A549 (cell line): Measurements from ENCODE around the gene SYT12. TPM values are rescaled to one million over a fixed set of nuclear protein-coding genes. Genes with fewer than 3 reads are reported as not detected.
A peak's percentile ranks its signal among the peaks of the same experiment; 100 is the strongest.

Source experiments
- ATAC-seq, 2 experiments: fragments of 200-7000 bp in 1 of 2; fragments of >200 bp in 1 of 2; cut with Nextera tagmentation in 1 of 2; cut with Tn5 transposase in 1 of 2; 3 replicates each; pipeline versions ENCODE4 v1.8.0 to v1.9.1; 2018 to 2020; ENCODE audit warnings: mild to moderate bottlenecking in 1 of 2, moderate library complexity in 1 of 2
- CTCF ChIA-PET: fragments of 300-600 bp; sonication (Branson Sonifier 250); formaldehyde crosslinking; extraction: SDS; loops from one replicate; lab custom pipeline; 2021; ENCODE audit warnings: antibody characterized with exemption, inconsistent platforms; lab: Yijun Ruan, JAX
- POLR2A ChIA-PET: fragments of 350-600 bp; formaldehyde crosslinking; extraction: SDS; loops from one replicate; lab custom pipeline; 2021; ENCODE audit warnings: antibody characterized with exemption, inconsistent platforms; lab: Yijun Ruan, JAX
- DNase-seq, 2 experiments: peaks; one replicate each; pipeline versions ENCODE4 v3.0.0 to v3.0.0-alpha.2; 2011 to 2016; ENCODE audit warnings: low read depth in 1 of 2, low spot score in 1 of 2
- FAIRE-seq: peaks from 2 replicates; lab custom pipeline; 2011; peaks lifted over from hg19 to GRCh38; lab: Jason Lieb, UNC
- H3K27ac ChIP-seq, 2 experiments: fragments of >200 bp; sonication (Bioruptor Twin); formaldehyde crosslinking; 3 replicates each; pipeline ENCODE4 v1.5.1; 2016 to 2017
- H3K4me1 ChIP-seq: fragments of >200 bp; sonication (Bioruptor Twin); formaldehyde crosslinking; 3 replicates; pipeline ENCODE4 v1.6.1; 2016
- H3K4me2 ChIP-seq: fragments of >200 bp; sonication (Bioruptor Twin); formaldehyde crosslinking; 3 replicates; pipeline ENCODE4 v1.6.1; 2016
- H3K4me3 ChIP-seq: fragments of >200 bp; sonication (Bioruptor Twin); formaldehyde crosslinking; 3 replicates; pipeline ENCODE4 v1.5.1; 2016
- H3K9me3 ChIP-seq: fragments of >200 bp; sonication (Bioruptor Twin); formaldehyde crosslinking; 3 replicates; pipeline ENCODE4 v1.6.1; 2016
- BHLHE40 ChIP-seq: IDR thresholded peaks from 2 replicates; pipeline ENCODE4 v1.6.1; 2012; ENCODE audit warnings: low read depth, low read length, inconsistent platforms
- CBX8 ChIP-seq: fragments of 200-600 bp; sonication (generic); IDR thresholded peaks from 2 replicates; pipeline ENCODE4 v1.6.1; 2016
- CEBPB ChIP-seq, 2 experiments: fragments of >200 bp in 1 of 2; sonication (Bioruptor Twin) in 1 of 2; formaldehyde crosslinking in 1 of 2; IDR thresholded peaks; 2 replicates each; pipeline ENCODE4 v1.6.1; 2012 to 2016
- CHD2 ChIP-seq: fragments of 150-350 bp; IDR thresholded peaks from 2 replicates; pipeline ENCODE4 v1.6.1; 2014; ENCODE audit warnings: low read length; ENCODE audit not compliant: partially characterized antibody
- EHF ChIP-seq: fragments of 250-450 bp; sonication (Bioruptor Pico); IDR thresholded peaks from 2 replicates; pipeline ENCODE4 v1.5.0; 2020; ENCODE audit warnings: mild to moderate bottlenecking
- ELK1 ChIP-seq: fragments of 150-350 bp; IDR thresholded peaks from 2 replicates; pipeline ENCODE4 v1.6.1; 2014; ENCODE audit warnings: low read depth, mild to moderate bottlenecking, low read length
- FOSB ChIP-seq: fragments of 250-450 bp; sonication (Bioruptor Pico); IDR thresholded peaks from 2 replicates; pipeline ENCODE4 v1.5.0; 2020; ENCODE audit warnings: mild to moderate bottlenecking, moderate library complexity
- FOXS1 ChIP-seq: fragments of 250-450 bp; sonication (Bioruptor Pico); IDR thresholded peaks from 2 replicates; pipeline ENCODE4 v1.5.0; 2020; ENCODE audit warnings: mild to moderate bottlenecking, moderate library complexity
- HES2 ChIP-seq: fragments of >200 bp; sonication (Bioruptor Twin); formaldehyde crosslinking; IDR thresholded peaks from 2 replicates; pipeline ENCODE4 v1.6.1; 2016
- HEYL ChIP-seq: fragments of 250-450 bp; sonication (Bioruptor Pico); IDR thresholded peaks from 2 replicates; pipeline ENCODE4 v1.8.0; 2021; ENCODE audit warnings: mild to moderate bottlenecking, moderate library complexity
- HOXB5 ChIP-seq: fragments of 250-450 bp; sonication (Bioruptor Pico); IDR thresholded peaks from 2 replicates; pipeline ENCODE4 v1.5.0; 2020; ENCODE audit warnings: mild to moderate bottlenecking, moderate library complexity
- JUN ChIP-seq, 2 experiments: fragments of >200 bp; sonication (Bioruptor Twin); formaldehyde crosslinking; IDR thresholded peaks; 2 replicates in 1 of 2; 3 replicates in 1 of 2; pipeline ENCODE4 v1.6.1; 2016 to 2017
- MAX ChIP-seq: IDR thresholded peaks from 2 replicates; pipeline ENCODE4 v1.6.1; 2012
- MYC ChIP-seq: IDR thresholded peaks from 2 replicates; pipeline ENCODE4 v1.6.1; 2012; ENCODE audit warnings: mild to moderate bottlenecking, inconsistent platforms, low read length, improper control_type of control experiment, borderline replicate concordance
- PBX3 ChIP-seq: IDR thresholded peaks from 2 replicates; pipeline ENCODE4 v1.6.1; 2012
- PHF8 ChIP-seq: fragments of 200-600 bp; sonication (generic); IDR thresholded peaks from 2 replicates; pipeline ENCODE4 v1.6.1; 2016; ENCODE audit warnings: low read depth, mild to moderate bottlenecking, antibody characterized with exemption, moderate library complexity, borderline replicate concordance
- REST ChIP-seq: fragments of 200-600 bp; sonication (generic); IDR thresholded peaks from 2 replicates; pipeline ENCODE4 v1.6.1; 2016; ENCODE audit warnings: antibody characterized with exemption, mild to moderate bottlenecking, moderate library complexity
- SMC3 ChIP-seq: fragments of >200 bp; sonication (Bioruptor Twin); formaldehyde crosslinking; IDR thresholded peaks from 3 replicates; pipeline ENCODE4 v1.6.1; 2018; ENCODE audit warnings: inconsistent platforms
- TFCP2L1 ChIP-seq: fragments of 250-450 bp; sonication (Bioruptor Pico); IDR thresholded peaks from 2 replicates; pipeline ENCODE4 v1.5.0; 2021; ENCODE audit warnings: mild to moderate bottlenecking
- WGBS: methylation state at CpG from one replicate; pipeline ENCODE4 v1.1.6; 2017; ENCODE audit errors: missing lambda C conversion rate; 5-methylcytosine and 5-hydroxymethylcytosine counted together
- polyA plus RNA-seq, 4 experiments: library from polyadenylated mRNA; depleted of rRNA in 3 of 4; stranded (reverse); fragments of >200 nt; fragmentation: RNase III in 1 of 4; extraction: RNeasy Plus Mini Kit Qiagen cat#74134 plus additional on column Dnase treatment in 1 of 4; gene quantifications; 2 replicates in 3 of 4; 3 replicates in 1 of 4; pipeline ENCODE4 v1.2.3, GENCODE V29; 2011 to 2017

The SYT12 gene
- polyA plus RNA-seq, 2 of the 4 experiments (the other 2 are of a cell fraction) = 1.4 to 9.6 TPM

- ChIA-PET POLR2A (no interaction called here), CTCF (interaction anchor here (1.0 kb wide), 1 partner anchor 12 kb away, joined by 3 read pairs; no protein-coding TSS in a partner anchor)
- 78% methylated on average over 6 of the region's 6 CpGs for WGBS
- no peaks in the 10 kb centered on the region for H3K9me3 ChIP-seq
- no peak overlapping the region for H3K4me3 ChIP-seq
- ATAC-seq (no peak), FAIRE-seq (no peak), DNase-seq (no peak)
- peak overlapping the region; percentile 1 to 82; a peak in 4 of 6 replicates for H3K27ac ChIP-seq
- H3K4me2 ChIP-seq = peak overlapping the region; percentile 68
- H3K4me1 ChIP-seq = peaks cover 33% of the 10 kb centered on the region
- TF ChIP-seq CEBPB (IDR thresholded peaks at IDR 0.05) = no peak
Measured at GRCh38 chr11:67034350-67034749, 11.4 kb downstream of the SYT12 start.

- Histone ChIP-seq H3K27ac (no peak overlapping the region), H3K9me3 (no peaks in the 10 kb centered on the region), H3K4me2 (no peak overlapping the region), H3K4me3 (no peak overlapping the region), H3K4me1 (peaks cover 5% of the 10 kb centered on the region)
- DNase-seq (no peak), ATAC-seq (peak in 1 of 2 experiments; percentile 35; a peak in 1 of 6 replicates), FAIRE-seq (no peak)
- POLR2A ChIA-PET = no interaction called here
- no peak for TF ChIP-seq CHD2
- TF ChIP-seq JUN (IDR thresholded peaks at IDR 0.05) = no peak
- no peak for TF ChIP-seq HEYL (CRISPR knock-in tag)
- TF ChIP-seq FOSB = no peak
- no peak for TF ChIP-seq CBX8
- TF ChIP-seq HOXB5 = no peak
- no peak for TF ChIP-seq TFCP2L1 (CRISPR knock-in tag)
- TF ChIP-seq FOXS1 (CRISPR knock-in tag) = no peak
- TF ChIP-seq SMC3 = no peak
- no peak for TF ChIP-seq BHLHE40
- TF ChIP-seq EHF (CRISPR knock-in tag) = no peak
- no peak for TF ChIP-seq HES2
- no peak for TF ChIP-seq REST
- no peak for TF ChIP-seq PHF8
- CTCF ChIA-PET = interaction anchor here (0.8 kb wide), 1 partner anchor 633 kb away, joined by 5 read pairs; no protein-coding TSS in a partner anchor
- WGBS = 86% methylated on average over 7 of the region's 12 CpGs
Measured at GRCh38 chr11:67040147-67040546, 17.2 kb downstream of the SYT12 start.

- FAIRE-seq (no peak), ATAC-seq (no peak), DNase-seq (no peak)
- no peak for TF ChIP-seq ELK1
- no peak for TF ChIP-seq PBX3
- no peak for TF ChIP-seq CEBPB (IDR thresholded peaks at IDR 0.05)
- no peak for TF ChIP-seq MAX
- TF ChIP-seq MYC = no peak
- WGBS = 84% methylated on average over 3 of the region's 3 CpGs
- Histone ChIP-seq H3K9me3 (no peaks in the 10 kb centered on the region), H3K4me3 (no peak overlapping the region), H3K4me1 (peaks cover 12% of the 10 kb centered on the region), H3K27ac (no peak overlapping the region), H3K4me2 (no peak overlapping the region)
- CTCF ChIA-PET = interaction anchor here (0.9 to 1.8 kb wide), 3 partner anchors 12 to 40 kb away, joined by 3 to 5 read pairs (median 3); no protein-coding TSS in a partner anchor
- POLR2A ChIA-PET = no interaction called here
Measured at GRCh38 chr11:67041602-67042001, 18.7 kb downstream of the SYT12 start.
